HG02870 (cell line): ENCODE data around the gene MRPL23.

Experiments used
- ATAC-seq: cut with Tn5 transposase; IDR thresholded peaks from one replicate; pipeline ENCODE4 v1.9.1; 2021; ENCODE audit warnings: mild to moderate bottlenecking, moderate library complexity; ENCODE audit not compliant: unreplicated experiment

MRPL23 gene

DNA sequence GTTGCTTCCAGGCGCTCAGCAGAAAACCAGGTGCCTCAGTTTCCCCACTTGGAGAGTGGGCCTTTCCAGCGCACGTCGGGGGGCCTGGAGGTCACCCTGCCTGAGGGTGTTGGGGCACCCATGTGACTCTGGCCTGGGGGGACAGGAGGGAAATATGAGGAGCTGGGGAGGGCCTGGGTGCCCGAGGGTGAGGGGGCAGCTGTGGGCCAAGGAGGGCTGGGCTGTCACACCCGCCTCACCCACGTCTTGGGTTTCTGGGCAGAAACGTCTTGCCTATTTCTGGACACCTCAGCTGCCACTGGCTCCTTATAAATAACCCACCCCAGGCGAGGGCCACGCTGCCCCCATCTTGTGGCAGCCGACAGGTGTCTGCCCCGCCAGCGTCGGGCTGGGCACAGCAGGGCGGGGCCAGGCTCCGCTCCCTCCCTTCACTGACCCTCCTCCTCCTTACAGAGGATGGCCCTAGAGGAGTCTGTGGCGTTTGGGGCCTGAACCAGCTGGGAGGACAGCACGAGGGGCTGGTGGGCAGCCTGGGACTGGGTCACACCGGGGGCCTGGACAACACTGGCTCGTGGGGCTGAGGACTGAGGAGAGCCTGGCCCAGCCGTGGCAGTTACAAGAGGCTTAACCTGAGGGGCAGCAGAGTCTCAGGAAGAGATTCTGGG, 26.1 kb upstream of the MRPL23 start:
- no peak for ATAC-seq

DNA sequence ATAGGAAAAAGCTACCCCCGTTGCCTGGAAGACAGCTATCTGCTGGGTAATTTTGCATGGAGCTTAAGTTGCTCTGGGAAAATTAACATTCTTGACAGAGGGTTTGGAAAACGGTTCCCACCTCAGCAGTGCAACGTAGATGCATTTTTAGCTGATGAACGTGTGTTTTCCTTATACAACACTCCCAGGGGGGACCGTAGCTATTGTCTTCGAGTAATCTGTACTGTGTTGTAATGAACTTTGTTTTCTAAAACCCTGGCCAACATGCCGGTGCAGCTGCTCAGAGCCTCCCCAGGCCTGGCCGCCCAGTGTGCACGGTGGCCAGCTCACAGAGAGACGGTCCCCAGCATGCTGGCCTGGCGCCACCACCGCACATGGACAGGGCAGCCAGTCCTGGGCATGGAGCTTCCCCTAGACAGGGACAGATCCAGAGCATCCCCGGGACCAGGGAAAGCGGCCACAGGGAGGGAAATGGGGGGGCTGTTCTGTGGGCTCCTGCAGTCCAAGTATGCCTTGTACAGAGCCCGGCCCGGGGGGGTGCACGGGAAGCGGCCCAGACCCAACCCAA, 25.5 kb upstream of the MRPL23 start:
- ATAC-seq: no peak

GRCh38 chr11:1922481-1923081, 24.6 kb upstream of the MRPL23 start:
- ATAC-seq: no peak

DNA sequence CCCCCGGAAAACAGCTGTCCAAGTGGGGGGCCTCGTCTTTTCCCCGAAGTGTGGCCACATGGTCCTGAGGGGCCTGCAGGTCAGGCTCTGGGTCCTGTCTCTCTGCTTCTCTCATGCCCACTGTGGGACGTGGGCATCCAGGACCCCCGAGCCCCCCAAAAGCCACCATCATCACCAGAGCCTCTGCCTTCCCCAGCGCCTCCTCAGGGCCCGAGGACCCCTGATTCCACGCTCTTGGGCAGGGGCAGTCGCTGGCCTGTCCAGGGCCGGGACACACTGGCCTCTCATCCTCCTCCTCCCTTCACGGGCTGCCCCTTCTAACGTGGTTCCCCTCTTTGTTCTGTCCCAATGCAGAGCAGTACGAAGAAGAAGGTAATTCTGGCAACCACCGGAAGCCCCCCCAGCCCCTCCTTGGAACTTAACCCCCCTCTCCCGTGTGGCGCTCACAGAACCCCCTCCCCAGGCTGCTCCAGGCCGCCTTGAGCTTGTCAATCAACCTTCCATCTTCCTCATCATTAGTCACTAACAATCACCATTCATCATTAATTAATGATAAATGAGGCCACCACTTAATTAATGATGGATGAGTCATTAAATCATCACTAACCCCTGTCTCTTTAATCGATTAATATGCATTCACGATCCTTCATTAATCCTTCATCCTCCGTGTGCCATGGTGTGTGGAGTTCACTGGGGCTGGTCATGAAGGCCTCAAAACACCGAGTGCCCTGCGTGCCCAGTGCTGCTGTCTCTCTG, 23.8 kb upstream of the MRPL23 start:
- ATAC-seq: no peak

DNA sequence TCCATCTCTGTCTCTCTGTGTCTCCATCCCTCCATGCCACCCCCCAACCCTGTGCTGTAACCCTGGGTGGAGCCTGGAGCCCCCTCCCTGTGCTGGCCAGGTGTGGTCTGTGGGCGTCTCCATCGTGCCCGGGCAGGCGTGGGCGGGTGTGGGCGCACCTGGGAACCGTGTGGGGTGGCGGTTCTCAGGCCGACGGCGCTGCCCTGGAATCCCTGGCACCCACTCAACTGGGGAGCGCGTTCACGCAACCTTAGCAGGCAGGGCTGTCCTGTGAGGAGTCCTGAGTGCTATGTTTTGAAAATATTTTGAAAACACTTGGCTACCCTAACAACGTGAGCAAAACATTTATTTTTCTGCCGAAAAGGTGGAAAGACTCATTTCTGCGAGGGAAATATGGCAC, 23.0 kb upstream of the MRPL23 start:
- ATAC-seq: no peak

DNA sequence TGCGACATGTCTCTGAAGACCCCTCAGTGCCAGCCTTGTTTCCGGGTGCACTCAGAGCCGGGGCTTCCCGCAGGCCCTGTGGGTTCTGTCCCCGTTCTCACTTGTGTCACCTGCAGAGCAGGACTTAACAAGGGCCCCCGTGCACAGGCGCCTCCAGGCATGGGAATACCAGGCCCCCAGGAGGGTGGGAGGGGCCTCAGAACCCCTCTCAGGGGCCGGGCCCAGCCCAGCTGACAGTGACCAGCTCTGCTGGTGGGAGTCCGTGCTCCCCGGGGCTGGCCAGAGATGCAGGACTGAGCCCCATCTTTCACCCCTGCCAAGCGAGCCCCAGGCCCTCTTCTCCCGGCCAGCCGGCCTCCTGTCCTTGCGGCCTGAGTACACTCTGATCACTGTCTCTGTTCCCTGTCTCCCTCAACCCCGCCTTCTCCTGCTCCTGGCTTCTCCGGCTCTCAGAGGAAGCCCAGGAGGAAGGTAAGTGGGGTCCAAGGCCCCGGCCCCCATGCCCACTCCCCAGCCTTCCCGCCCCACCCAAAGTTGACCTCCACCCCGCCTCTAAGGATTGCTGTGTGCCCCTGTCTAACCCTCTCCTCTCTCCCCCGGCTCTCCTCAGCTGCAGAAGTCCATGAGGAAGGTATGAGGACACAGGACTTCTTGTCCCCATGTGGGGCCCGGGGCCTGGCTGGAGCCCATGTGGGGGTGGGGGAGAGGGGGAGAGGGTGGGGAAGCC, 22.3 kb upstream of the MRPL23 start:
- ATAC-seq: no peak

DNA sequence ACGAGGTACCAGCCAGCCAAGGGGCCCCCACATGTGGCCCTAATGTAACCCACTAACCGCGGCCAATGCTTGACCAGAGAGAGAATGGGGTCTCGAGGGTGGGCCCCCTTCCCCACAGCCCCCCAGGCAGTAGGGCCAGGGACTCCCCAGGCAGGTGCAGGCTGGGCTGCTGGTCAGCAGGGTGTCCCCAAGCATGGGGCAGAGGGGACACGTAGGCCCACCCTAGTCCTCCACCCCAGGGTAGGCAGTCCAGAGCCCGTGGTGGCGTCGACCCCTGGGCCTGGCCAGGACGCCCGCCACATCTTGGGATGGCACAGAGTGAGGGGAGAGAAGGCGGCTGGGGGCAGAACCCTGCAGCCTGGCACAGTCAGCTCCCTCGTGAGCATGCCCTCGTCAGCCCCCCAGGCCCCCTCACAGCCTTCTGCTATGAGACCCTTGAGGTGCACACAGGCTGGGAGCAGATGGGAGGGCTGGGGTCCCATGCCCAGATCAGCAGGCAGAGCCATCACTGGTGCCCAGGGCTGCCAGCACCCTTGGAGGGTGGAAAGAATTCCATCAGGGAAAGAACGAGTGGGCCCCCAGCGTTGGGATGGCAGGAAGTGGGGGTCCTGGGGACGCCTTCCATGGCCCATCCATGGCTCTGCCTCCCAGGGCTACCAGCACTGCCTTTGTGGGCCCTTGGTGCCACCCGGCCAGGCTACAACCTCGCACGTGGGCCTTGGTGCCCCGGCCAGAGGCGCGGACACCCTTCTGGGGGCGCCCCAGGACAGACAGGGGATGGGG, 21.6 kb upstream of the MRPL23 start:
- ATAC-seq: no peak

GRCh38 chr11:1926156-1927025, 20.7 kb upstream of the MRPL23 start:
- no peak for ATAC-seq

- no peak for ATAC-seq
Measured at GRCh38 chr11:1927026-1927847, 19.9 kb upstream of the MRPL23 start.

GRCh38 chr11:1927848-1928469, 19.2 kb upstream of the MRPL23 start:
- no peak for ATAC-seq

- ATAC-seq: no peak
Measured at GRCh38 chr11:1928470-1928890, 18.7 kb upstream of the MRPL23 start.

- ATAC-seq: no peak
Measured at GRCh38 chr11:1928891-1929541, 18.1 kb upstream of the MRPL23 start.

- no peak for ATAC-seq
Measured at GRCh38 chr11:1929621-1930461, 17.3 kb upstream of the MRPL23 start.

DNA sequence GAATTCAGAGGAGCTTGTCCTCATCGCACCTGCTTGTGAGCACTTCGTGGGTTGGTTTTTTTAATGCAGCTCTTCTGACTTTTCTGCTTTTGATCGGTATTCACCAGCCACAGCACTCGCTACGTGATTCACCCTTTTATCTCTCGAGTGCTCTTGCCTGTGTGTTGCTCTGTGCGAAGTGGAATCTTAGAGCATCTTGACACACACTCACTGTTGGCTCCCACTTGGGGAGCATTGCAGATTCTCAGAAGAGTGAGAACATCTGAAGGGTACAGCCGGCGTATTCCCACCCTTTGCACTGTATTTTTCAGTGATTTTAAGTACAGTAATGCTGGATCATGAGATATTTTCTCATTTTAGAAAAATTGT, 16.7 kb upstream of the MRPL23 start:
- no peak for ATAC-seq

DNA sequence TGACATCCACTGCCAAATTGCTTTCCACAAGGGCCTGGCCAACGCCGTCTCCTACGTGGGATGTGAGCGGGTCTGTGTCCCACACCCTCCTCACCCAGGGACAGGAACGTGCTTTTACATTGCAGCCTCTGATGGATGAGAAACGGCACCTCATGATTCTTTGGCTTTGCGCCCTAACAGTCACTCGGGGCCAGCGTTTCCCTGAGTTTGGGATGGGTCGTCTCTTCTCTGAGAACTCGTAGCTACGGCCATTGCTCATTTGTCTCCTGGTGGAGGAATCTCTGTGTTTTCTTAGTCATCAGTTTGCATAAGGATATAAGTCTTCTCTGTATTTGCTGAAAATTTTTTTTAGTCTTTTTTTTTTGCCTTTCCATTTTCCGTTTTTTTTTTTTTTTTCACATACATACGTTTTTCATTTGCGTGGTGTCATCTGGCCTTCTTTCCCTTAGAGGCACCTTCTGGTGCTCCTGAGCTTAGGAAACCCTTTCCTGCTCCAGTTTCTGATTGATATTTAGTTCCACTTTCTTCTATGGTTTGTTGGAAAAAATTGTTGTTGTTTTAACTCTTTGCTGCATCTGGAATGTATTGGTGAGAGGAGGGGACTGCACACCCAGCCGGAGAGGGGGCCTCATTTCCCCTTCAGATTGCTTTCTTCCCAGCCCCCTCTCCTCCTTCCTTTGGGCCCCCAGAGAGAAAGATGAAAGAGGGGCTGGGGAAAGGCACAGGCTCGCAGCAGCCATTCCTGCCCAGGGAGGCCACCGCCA, 15.6 kb upstream of the MRPL23 start:
- no peak for ATAC-seq

GRCh38 chr11:1932105-1932480, 15.0 kb upstream of the MRPL23 start:
- no peak for ATAC-seq
